Measurements from ENCODE around the gene PLA2G15.

DNA sequence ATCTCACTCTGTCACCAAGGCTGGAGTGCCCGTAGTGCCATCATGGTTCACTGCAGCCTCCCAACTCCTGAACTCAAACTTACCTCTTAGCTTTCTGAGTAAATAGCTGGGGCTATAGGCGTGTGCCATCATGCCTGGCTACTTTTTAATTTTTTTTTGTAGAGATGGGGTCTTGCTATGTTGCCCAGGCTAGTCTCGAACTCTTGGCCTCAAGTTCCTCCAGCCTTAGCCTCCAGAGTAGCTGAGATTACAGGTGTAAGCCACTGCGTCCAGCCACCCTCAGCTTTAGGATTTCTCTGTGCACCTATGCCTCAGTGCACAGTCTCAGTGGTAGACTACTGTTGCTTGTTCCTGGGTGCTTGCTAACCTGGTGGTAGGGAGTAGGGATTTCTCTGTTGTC, 24.6 kb downstream of the PLA2G15 start:
- TF ChIP-seq, protein P1, sequence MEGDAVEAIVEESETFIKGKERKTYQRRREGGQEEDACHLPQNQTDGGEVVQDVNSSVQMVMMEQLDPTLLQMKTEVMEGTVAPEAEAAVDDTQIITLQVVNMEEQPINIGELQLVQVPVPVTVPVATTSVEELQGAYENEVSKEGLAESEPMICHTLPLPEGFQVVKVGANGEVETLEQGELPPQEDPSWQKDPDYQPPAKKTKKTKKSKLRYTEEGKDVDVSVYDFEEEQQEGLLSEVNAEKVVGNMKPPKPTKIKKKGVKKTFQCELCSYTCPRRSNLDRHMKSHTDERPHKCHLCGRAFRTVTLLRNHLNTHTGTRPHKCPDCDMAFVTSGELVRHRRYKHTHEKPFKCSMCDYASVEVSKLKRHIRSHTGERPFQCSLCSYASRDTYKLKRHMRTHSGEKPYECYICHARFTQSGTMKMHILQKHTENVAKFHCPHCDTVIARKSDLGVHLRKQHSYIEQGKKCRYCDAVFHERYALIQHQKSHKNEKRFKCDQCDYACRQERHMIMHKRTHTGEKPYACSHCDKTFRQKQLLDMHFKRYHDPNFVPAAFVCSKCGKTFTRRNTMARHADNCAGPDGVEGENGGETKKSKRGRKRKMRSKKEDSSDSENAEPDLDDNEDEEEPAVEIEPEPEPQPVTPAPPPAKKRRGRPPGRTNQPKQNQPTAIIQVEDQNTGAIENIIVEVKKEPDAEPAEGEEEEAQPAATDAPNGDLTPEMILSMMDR (tag by site-specific recombination; IDR thresholded peaks at IDR 0.05): no peak
- no peak for TF ChIP-seq ZNF274 (IDR thresholded peaks at IDR 0.05; ENCODE audit: low read length)
- no peak for TF ChIP-seq ZNF274 (tag by site-specific recombination; IDR thresholded peaks at IDR 0.05; ENCODE audit: borderline replicate concordance)
- no peak for TF ChIP-seq GLIS2 (tag by site-specific recombination; IDR thresholded peaks at IDR 0.05)
- no peak for TF ChIP-seq ZNF19 (tag by site-specific recombination; IDR thresholded peaks at IDR 0.05; ENCODE audit: low read depth)
- no peak for TF ChIP-seq ZBTB17 (tag by site-specific recombination; IDR thresholded peaks at IDR 0.05)
- TF ChIP-seq, protein P2, sequence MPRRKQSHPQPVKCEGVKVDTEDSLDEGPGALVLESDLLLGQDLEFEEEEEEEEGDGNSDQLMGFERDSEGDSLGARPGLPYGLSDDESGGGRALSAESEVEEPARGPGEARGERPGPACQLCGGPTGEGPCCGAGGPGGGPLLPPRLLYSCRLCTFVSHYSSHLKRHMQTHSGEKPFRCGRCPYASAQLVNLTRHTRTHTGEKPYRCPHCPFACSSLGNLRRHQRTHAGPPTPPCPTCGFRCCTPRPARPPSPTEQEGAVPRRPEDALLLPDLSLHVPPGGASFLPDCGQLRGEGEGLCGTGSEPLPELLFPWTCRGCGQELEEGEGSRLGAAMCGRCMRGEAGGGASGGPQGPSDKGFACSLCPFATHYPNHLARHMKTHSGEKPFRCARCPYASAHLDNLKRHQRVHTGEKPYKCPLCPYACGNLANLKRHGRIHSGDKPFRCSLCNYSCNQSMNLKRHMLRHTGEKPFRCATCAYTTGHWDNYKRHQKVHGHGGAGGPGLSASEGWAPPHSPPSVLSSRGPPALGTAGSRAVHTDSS (tag by site-specific recombination; IDR thresholded peaks at IDR 0.05): no peak
- TF ChIP-seq BCL11B (tag by site-specific recombination; IDR thresholded peaks at IDR 0.05; ENCODE audit: low read depth): no peak
- no peak for TF ChIP-seq ZNF600 (tag by site-specific recombination; IDR thresholded peaks at IDR 0.05)
- TF ChIP-seq, protein P3, sequence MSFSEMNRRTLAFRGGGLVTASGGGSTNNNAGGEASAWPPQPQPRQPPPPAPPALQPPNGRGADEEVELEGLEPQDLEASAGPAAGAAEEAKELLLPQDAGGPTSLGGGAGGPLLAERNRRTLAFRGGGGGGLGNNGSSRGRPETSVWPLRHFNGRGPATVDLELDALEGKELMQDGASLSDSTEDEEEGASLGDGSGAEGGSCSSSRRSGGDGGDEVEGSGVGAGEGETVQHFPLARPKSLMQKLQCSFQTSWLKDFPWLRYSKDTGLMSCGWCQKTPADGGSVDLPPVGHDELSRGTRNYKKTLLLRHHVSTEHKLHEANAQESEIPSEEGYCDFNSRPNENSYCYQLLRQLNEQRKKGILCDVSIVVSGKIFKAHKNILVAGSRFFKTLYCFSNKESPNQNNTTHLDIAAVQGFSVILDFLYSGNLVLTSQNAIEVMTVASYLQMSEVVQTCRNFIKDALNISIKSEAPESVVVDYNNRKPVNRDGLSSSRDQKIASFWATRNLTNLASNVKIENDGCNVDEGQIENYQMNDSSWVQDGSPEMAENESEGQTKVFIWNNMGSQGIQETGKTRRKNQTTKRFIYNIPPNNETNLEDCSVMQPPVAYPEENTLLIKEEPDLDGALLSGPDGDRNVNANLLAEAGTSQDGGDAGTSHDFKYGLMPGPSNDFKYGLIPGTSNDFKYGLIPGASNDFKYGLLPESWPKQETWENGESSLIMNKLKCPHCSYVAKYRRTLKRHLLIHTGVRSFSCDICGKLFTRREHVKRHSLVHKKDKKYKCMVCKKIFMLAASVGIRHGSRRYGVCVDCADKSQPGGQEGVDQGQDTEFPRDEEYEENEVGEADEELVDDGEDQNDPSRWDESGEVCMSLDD (tag by site-specific recombination; IDR thresholded peaks at IDR 0.05): no peak
- TF ChIP-seq, protein P4, sequence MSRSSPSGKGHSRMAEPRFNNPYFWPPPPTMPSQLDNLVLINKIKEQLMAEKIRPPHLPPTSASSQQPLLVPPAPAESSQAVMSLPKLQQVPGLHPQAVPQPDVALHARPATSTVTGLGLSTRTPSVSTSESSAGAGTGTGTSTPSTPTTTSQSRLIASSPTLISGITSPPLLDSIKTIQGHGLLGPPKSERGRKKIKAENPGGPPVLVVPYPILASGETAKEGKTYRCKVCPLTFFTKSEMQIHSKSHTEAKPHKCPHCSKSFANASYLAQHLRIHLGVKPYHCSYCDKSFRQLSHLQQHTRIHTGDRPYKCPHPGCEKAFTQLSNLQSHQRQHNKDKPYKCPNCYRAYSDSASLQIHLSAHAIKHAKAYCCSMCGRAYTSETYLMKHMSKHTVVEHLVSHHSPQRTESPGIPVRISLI (tag by site-specific recombination; IDR thresholded peaks at IDR 0.05): no peak

Measured in HEK293 (cell line).